C1 segment of cervical spinal cord (tissue), 14 donors: Measurements from ENCODE around the gene NOX3.
"Not testable (repeated sequence)": the region's sequence is repeated elsewhere in the genome, so short reads cannot be mapped to it uniquely, and the experiment has no call there.

ENCODE experiments used
- DNase-seq, 14 donors: peaks; one replicate each; lab custom pipeline; 2025; lab: John Stamatoyannopoulos, UW

The NOX3 gene, protein sequence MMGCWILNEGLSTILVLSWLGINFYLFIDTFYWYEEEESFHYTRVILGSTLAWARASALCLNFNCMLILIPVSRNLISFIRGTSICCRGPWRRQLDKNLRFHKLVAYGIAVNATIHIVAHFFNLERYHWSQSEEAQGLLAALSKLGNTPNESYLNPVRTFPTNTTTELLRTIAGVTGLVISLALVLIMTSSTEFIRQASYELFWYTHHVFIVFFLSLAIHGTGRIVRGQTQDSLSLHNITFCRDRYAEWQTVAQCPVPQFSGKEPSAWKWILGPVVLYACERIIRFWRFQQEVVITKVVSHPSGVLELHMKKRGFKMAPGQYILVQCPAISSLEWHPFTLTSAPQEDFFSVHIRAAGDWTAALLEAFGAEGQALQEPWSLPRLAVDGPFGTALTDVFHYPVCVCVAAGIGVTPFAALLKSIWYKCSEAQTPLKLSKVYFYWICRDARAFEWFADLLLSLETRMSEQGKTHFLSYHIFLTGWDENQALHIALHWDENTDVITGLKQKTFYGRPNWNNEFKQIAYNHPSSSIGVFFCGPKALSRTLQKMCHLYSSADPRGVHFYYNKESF

DNA sequence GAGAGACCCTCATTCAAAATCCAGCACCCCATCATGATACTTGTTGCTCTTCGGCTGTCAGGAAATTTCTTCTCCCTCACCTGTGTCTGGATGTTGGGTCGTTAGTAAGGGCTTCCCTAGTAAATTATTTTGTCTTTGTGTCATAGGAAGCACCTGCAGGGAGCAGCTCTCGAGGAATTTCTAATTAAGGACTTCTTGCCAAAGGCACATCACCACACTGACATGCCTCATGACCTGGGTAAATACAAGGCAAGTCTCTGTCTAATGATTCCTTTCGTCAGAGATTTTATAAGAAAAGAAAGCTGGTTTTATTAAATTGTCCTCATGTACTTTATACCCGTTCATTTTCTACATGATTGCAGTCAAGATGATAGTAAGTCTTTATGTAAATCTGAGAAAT is at the start of gene NOX3:
Gene NOX3, minus strand, starts transcription at position 74 of the 400 bp plus-strand sequence. Its CDS starts 39 bp downstream, at position 35.
- no peak for DNase-seq

DNA sequence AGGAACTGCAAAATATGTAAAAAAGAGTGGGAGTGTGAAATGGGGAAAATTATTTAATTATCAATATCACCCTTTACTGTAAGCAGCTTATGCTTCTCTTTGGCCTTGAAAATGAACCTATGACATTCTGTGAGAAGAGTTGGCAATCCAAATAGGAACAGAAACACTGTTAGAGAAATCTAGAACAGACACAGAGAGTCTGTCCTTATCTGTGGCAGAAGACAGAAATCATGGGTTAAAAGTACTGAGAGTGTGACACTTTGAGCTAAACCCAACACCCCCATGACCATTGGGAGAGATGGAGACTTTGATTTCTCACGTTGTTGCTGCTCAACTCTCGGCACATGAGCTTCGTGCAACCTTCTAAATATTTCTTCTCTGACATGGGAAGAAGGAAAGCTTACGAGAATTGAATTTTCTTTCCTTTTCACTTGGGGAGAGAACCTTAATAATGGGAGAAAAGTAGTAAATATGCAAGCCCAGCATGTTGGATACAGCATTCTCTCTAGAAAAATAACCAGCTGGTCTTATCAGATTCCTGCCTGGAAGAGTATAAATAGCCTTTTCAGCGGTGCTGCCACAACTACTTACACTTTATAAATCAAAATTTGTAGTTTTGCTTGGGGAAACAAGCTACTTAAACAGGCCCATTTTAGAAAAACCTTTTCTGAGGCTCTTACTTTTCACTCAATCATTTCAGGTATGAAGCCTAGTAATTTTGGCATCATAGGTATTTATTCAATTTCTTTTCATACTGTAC is 49.4 kb upstream of the NOX3 start:
- no peak for DNase-seq

DNA sequence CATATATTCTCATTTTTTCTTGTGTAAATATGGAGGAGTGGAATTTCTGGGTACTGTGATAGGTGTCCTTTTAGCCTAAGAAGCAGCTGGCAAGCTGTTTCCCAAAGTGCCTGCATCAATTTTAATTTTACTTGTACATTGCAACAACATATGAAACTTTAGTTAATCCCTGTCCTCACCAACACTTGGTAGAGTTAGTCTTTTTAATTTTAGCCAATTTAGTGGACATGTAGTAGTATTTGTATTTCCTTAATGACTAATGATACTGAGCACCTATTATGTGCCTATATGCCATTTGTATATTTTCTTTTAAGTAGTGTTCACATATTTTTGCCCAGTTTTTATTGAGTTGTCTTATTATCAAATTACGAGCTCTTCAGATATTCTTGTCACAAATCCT is 46.8 kb upstream of the NOX3 start:
- DNase-seq, result no peak

DNA sequence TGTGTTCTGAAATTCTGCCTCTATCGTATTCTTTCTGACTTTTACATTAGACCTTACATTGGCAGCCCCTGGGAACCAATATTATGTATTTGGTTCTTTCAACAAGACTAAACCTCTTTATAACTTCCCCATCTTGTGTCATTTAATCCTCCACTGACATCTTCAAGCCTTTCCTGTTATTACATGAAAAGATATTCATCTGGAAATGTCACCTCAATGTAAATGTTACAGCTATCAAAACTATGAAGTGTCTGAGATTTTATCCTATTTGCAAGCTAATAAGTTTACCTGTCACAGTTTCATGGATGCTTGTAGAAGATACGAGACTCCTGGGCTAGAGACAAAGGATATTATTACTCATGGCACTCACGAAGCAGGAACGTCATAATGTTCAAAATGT is 43.9 kb upstream of the NOX3 start:
- DNase-seq, result no peak

DNA sequence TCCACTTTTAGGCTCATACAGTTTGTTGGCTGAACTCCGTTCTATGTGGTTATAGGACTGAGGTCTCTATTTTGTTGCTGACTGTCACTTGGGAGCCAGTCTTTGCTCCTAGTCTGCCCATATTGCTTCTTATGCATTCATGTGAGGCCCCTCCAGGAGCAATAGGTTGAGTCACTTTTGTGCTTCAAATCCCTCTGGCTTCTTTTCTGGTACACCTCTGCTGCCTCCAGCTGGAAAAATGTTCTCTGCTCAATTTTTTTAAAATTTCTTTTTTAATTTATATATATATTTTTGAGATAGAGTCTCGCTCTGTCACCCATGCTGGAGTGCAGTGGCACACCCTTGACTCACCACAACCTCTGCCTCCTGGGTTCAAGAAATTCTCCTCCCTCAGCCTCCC is 42.7 kb upstream of the NOX3 start:
- no peak for DNase-seq

DNA sequence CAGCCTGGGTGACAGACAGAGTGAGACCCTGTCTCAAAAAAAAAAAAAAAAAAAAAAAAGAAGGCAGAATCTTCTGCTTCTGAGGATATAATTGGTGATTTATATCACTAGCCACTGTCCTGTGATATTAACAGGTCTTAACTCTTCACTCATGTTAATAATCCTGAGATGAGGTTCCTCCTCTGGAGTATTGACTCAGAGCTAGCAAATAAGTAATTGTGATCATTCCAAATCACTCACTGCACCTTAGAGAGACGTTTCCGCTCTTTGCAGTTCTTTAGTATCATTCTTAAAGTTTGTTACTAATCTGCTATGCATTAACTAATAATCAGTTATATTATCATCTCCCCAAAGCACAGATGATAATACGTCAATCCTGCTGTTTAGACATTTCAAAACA is 41.6 kb upstream of the NOX3 start:
- no peak for DNase-seq

DNA sequence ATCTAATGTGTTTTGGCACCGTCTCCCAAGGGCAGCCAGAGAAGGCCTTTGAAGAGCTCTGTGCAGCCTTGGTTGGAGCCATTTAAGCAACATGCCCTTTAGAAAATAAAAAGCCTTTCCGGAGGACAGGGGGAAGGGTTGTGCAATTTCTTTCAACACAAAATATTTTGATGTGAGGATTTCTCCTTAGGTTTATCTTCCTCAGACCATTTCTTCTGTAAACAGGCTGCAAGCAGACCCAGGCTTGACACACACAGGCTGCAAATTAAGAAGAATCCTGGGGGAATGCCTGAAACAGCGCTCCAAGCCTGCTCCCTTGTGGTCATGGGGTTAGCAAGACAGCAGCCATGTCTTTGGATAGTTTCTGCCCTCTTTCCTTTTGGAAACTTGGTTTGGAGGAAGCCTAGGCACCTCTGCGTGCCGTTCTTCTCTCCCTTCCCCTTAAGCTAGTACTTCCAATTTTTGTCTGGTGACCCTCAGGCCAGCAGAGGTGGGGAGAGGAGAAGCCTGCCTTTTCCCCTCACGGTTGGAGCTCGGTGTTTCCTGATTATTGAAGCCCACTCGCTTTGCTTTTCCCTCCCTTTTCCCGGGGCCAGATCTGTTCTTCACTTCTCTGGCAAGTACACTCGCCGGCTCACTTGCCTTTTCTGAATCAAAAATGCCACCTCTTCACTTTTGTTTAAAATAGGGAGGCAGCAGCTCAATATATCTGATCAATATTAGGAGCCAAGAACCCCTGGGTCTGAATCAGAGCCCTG is 39.6 kb upstream of the NOX3 start:
- DNase-seq, result peak in 3 of 14 donors; percentile 1 to 30 (median 1)

DNA sequence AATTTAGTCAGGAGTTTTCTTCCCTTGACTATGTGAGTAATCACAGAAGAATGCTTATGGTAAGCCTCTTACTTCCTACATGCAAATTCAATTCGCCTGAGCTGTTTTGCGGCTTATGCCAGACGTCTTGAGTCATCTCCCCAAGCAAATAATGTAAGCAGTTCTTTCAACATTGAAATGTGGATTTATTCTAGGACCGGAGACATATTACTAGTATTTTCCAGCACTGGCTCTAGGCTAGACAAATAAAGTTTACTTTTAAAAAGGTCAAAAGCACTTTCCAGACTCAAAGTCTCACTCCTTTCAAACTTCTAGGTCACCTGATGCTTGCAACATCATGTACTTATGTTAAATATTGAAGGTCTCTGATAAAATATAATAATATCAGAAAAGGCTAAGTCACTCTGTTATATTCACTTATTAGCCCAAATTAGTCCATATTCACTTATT is 38.1 kb upstream of the NOX3 start:
- no peak for DNase-seq

DNA sequence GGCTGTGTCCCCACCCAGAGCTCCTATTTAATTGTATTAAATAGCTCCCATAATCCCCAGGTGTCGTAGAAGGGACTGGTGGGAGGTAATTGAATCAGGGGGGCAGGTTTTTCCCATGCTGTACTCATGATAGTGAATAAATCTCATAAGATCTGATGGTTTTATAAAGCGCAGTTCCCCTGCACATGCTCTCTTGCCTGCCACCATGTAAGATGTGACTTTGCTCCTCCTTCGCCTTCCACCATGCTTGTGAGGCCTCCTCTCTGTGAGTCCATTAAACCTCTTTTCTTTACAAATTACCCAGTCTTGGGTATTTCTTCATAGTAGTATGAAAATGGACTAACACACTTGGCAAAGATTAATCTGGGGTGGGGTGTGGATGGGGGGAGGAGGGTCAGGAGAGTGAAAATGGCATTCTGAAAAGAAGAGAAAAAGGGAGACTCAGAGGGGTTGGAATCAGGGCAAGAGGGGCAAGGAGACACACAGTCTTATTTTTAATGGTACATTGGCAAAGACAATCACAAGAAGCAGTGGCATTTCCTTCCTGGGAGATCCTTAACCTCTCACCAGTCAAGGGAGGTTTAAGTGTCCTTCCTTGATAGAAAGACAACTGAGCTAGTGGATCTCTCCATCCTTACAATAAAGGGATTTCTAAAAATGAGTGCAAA is 37.5 kb upstream of the NOX3 start:
- no peak for DNase-seq

DNA sequence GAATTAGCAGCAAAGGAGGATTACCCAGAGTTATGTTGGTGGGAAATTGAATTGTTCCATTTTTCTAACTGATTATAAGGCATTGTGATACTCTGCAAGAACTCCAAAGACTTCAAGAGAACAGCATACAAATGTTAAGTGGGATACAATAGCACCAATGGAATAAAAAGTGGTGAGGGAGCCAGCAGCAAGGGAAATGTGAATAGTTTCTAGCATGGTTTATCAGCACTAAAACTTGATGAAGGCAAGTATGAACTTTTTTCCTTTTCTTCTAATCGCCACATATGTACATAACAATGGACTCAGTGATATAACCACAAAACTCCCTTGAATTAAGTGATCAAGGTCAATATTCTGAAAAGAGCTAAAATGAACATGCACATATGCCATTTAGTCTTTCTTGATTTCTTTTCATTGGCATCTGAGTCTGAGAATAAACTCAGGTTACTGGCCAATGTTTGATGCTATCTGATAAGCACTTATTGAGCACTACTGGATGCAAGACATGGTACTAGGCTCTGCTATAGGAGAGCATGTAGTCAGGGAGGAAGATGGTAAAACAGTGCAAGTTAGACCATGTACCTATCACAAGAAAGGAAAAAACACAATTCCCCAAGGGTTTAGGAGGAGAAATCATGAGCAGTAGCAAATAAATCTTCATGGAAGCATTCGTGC is 36.6 kb upstream of the NOX3 start:
- no peak for DNase-seq

DNA sequence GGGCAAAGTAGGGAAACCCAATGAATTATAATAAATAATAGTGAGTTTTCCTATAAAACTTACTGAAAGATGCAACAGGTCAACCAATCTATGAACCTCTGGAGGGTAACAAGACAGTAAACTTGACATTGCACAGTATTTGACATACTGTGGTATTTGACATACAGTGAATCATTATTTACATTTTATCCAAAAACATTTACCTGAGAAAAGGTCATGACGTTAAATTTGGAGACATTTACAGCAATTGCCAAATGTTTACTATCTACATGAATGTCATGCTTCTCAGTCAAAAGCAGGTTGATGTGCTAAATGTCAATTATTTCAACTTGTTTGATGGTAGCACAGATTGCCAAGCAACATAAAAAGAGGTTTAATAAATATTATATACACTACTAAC is 35.8 kb upstream of the NOX3 start:
- DNase-seq, result no peak

DNA sequence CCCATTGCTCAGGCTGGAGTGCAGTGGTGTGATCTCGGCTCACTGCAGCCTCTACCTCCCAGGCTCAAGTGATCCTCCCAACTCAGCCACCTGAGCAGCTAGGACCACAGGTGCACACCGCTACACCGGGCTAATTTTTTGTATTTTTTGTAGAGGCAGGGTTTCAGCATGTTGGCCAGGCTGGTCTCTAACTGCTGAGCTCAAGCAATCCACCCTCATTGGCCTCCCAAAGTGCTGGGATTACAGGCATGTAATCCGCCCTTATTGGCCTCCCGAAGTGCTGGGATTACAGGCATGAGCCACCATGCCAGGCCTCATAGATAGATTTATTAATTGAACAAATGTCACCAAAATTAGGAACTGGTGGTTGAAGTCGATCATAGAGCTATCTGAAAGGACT is 32.6 kb upstream of the NOX3 start:
- not testable (repeated sequence) for DNase-seq

DNA sequence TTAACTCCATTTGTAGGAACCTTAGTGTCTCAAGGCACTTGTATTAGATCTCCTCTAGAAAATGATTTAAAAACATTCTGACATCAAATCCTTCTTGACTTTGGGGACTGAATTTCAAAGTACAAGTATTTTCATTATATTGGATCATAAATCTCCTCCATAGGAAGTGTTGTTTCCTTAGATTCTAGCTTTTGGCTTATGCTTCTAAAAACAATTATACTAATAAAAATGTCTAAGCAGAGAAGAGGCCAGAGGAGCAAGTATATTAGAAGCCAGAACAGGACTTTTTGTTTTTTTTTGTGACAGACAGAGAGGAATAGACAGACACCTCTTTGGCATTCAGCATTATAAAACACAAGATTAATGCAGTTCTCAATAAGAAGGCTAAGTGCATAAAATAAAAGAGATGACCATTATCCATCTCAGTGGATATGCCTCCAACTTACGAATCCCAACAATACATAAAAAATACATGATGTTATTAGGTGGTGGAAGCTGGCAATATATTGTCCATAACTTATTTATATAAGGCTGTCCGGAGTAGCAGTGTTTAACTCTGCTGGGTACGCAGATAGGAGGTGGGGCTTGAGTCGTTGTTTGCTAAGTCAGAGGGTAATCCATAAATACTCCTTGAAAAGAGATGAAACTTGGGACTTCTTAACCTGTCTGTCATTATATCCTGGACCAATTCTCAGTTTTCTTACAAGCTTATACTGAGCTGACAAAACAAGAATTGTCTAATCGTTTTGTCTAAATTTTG is 31.9 kb upstream of the NOX3 start:
- DNase-seq, result no peak

DNA sequence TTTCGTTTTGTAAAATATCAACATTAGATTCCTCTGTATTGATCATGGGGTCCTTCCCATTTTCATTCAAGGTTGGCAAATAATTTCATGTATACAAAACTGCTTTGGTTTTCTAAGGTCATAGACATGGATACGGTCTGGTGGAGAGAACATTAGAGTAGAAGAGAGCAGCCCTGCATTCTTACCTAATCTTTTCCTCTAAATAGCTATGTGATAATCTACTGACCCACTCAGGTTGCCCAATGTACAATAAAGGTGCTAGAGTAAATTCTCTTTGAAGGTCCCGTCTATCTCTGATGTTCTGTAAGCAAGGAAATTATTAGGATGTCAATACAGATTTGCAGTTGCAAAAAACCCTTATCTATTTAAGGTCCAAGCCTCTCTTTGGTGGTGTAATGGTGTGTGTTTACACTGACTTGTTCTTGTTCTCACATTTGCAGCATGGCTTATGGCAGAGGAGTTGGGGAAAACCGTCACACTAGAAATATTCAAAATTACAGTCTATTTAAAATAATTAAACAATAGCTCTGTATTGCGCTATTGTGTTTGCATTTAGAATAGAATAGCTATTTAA is 31.2 kb upstream of the NOX3 start:
- no peak for DNase-seq

DNA sequence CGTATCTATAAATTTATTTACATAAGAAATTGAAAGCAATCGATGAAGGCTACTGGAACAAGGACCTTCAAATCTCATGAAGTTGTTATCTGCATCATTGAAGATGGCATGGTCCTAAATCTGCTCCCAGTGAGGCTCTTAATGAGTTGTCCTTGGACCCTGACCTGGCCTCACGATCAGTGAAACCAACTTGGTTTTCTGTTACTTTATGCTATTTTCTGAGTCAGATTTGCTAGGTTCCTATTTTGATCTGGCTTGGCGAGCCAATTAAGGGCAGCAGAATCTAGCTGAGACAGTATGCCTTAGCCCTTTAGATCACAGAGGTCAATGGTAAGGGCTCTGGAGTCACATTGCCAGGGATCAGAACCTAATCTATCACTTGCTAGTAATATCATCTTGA is 30.1 kb upstream of the NOX3 start:
- no peak for DNase-seq

DNA sequence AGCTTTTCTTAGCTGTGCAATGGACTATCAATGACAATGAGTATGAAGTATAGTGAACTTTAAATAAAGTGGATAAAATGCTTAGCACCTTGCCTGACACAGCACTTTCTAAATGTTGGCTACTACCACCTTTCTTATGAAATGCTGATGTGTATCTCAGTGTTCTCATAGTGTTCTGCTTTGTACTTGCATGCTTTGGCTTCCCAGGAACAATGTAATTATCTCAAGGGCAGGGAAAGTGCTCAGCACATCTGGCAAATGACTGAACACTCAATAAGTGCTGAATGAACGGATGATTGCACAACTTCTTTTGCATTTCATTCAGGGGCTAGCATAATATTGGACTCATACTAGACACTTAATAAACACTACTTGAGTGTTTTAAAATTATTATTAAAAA is 28.2 kb upstream of the NOX3 start:
- no peak for DNase-seq

DNA sequence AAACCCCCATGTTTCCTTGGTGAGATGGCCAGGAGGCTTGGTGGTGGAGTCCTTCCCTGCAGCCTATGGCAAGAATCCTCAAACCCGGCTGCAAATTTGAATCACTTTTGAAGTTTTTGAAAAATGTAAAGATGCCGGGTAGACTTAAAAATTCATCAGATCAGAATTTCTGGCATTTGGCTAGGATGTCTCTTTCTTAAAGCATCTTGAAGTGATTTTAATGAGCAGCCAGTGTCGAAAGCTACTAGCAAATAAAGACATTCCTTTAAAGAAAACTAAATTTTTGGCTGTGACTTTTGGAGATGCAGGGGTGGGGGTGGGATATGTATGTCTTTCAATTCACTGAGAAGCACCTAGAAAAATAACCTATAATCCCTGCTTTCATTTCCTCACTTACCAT is 25.6 kb upstream of the NOX3 start:
- DNase-seq, result no peak

DNA sequence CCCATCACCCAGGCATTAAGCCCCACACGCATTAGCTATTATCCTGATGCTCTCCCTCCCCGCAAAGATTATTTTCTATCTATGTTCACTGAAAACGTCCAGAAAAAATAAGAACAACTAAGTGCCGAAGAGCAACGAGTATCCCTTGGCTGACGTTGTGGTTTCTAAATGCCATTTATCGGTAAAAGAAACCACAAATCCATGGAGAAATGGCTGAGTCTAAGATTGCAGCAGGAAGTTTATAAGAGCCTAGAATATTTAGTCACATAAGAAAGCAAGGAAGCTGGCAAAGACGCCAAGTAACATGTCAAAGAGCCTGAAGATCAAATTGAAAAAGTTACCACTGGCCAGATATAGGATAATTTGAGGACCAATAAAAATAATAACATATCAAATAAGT is 18.1 kb upstream of the NOX3 start:
- DNase-seq, result no peak

DNA sequence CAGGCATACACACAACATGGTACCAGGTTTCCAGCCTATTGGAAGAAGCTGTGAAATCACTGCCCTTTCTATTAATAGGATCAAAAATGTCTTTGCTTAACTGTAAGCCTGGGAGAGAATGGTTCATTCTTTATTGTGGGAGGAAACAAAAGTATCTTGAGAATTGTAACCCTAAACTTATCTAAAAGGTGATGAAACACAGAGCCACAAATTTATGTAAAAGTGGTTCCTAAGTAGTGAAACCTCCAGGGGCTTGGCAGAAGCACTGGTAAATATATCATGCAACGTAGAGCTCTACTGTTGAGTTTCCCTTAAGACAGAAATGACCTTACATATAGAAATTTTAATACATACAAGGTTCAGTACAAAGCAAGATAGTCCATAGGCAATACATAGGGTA is 17.2 kb upstream of the NOX3 start:
- no peak for DNase-seq
